Memory B cell (primary cell): ENCODE results near the gene CYTH3.

ENCODE experiments used
- ATAC-seq: fragments of 150-1000 bp; cut with Tn5 transposase; 2 replicates; pipeline ENCODE4 v1.10.0; 2021; ENCODE audit warnings: low read depth, mild to moderate bottlenecking, moderate library complexity
- DNase-seq, 2 donors: peaks; one replicate each; pipeline ENCODE4 v3.0.0; 2022; ENCODE audit warnings: low spot score in 2 of 2
- H3K27ac Mint-ChIP-seq: one replicate; pipeline ENCODE4 v1.8.0; 2022; ENCODE audit warnings: mild to moderate bottlenecking, moderate library complexity, mixed read lengths
- H3K27me3 Mint-ChIP-seq: one replicate; pipeline ENCODE4 v1.8.0; 2022; ENCODE audit warnings: mixed read lengths
- H3K36me3 Mint-ChIP-seq: one replicate; pipeline ENCODE4 v1.8.0; 2022; ENCODE audit warnings: mild to moderate bottlenecking, mixed read lengths
- H3K4me1 Mint-ChIP-seq: one replicate; pipeline ENCODE4 v1.8.0; 2022; ENCODE audit warnings: mixed read lengths
- H3K4me3 Mint-ChIP-seq: one replicate; pipeline ENCODE4 v1.8.0; 2022; ENCODE audit warnings: mild to moderate bottlenecking, moderate library complexity, mixed read lengths
- H3K9me3 Mint-ChIP-seq: one replicate; pipeline ENCODE4 v1.8.0; 2022; ENCODE audit warnings: mixed read lengths

CYTH3 gene

GRCh38 chr7:6171532-6172223 lies 100.7 kb downstream of the CYTH3 start:
- no peak overlapping the region for H3K4me3 Mint-ChIP-seq
- H3K9me3 Mint-ChIP-seq, result no peaks in the 10 kb centered on the region
- no peaks in the 10 kb centered on the region for H3K27me3 Mint-ChIP-seq
- DNase-seq (no peak), ATAC-seq (no peak)
- H3K4me1 Mint-ChIP-seq, result peaks cover 4% of the 10 kb centered on the region
- H3K36me3 Mint-ChIP-seq, result peaks cover 7% of the 10 kb centered on the region
- no peak overlapping the region for H3K27ac Mint-ChIP-seq

GRCh38 chr7:6170571-6171531 lies 101.6 kb downstream of the CYTH3 start:
- ATAC-seq (no peak), DNase-seq (no peak)
- H3K4me1 Mint-ChIP-seq, result peaks cover 5% of the 10 kb centered on the region
- H3K27ac Mint-ChIP-seq, result no peak overlapping the region
- no peaks in the 10 kb centered on the region for H3K9me3 Mint-ChIP-seq
- no peaks in the 10 kb centered on the region for H3K27me3 Mint-ChIP-seq
- H3K4me3 Mint-ChIP-seq, result no peak overlapping the region
- H3K36me3 Mint-ChIP-seq, result peaks cover 5% of the 10 kb centered on the region

DNA sequence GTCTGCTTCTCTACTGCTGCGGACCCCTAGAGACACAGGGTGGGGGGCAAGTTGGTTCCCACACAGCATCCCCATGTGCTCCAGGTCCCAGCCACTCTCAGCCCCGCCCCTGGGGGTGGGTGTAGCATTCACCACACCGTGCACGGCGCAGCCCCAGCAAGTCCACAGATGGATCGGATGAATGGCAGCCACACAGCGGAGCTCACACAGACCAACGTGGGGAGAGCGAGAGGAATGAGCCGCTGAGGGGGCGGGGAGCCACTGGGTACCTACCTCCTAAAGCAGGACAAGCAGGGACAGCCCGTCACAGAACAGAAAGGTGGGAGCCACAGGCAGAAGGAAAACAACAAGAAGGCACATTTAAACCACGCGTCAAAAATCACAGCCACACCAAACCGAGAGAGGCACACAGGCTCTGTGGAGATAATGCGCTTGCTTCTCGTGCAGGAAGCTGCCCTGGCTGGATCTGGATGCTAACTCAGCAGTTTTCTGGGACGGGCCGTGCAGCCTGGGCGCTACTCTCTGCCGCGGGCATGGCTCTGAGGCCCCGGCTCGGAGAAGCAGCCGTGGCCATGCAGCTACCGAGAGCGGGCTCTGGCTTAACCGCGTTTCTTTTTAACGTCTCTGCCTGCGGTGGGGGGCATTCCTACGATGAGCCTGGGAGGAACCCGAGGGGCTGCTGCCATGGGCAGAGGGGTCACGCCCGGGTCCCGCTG lies 102.5 kb downstream of the CYTH3 start:
- ATAC-seq (no peak), DNase-seq (no peak)
- H3K27ac Mint-ChIP-seq, result no peak overlapping the region
- H3K27me3 Mint-ChIP-seq, result no peaks in the 10 kb centered on the region
- no peaks in the 10 kb centered on the region for H3K9me3 Mint-ChIP-seq
- H3K4me1 Mint-ChIP-seq, result peaks cover 5% of the 10 kb centered on the region
- peaks cover 5% of the 10 kb centered on the region for H3K36me3 Mint-ChIP-seq
- peak overlapping the region; percentile 18 for H3K4me3 Mint-ChIP-seq

GRCh38 chr7:6168477-6168868 lies 104.0 kb downstream of the CYTH3 start:
- H3K4me3 Mint-ChIP-seq, result no peak overlapping the region
- H3K27me3 Mint-ChIP-seq, result no peaks in the 10 kb centered on the region
- no peaks in the 10 kb centered on the region for H3K9me3 Mint-ChIP-seq
- no peak for ATAC-seq
- H3K4me1 Mint-ChIP-seq, result peaks cover 5% of the 10 kb centered on the region
- H3K27ac Mint-ChIP-seq, result no peak overlapping the region
- peaks cover 5% of the 10 kb centered on the region for H3K36me3 Mint-ChIP-seq
- no peak for DNase-seq

DNA sequence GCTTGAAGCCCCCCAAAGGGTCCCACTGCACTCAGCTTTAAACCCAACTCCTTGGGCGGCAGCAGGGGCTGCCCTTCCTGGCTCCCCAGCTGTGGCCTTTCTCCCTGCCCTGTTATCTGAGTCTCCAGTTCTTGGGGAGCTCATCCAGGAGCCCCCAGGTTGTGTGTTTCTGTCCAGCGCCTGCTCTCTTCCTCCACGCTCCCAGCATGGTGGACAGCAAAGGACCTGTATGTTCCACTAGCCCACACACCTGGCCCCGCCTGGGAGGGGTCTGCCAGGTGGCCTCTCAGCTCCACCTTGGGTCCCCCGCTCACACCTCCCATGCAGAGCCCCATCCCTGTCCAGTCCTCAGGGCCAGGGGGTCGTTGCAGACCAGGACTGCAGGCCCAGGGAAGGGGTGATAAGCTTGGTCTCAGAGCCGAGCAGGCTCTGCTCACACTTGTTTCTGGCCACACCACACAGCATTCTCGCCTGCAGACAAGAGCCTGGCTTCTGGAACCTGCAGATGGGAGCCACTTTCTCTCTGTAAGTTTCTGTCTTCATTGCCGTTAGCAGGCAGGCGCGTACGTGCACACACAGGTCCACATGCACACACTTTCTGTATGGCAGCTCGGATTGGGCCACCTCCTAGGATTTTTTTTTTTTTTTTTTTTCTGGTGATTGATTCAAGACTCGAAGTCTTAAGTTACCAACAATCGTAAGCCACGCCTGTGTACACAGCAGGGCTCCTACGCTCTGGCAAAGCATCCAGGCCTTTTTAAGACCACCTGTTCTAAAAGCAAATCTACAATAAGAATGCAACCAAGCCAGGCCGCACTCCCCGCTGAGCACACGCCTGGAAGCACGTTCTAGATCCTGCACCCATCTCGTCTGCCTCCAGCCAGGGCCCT lies 104.6 kb downstream of the CYTH3 start:
- DNase-seq, result no peak
- Mint-ChIP-seq H3K36me3 (peaks cover 5% of the 10 kb centered on the region), H3K4me3 (no peak overlapping the region), H3K9me3 (no peaks in the 10 kb centered on the region), H3K27me3 (no peaks in the 10 kb centered on the region), H3K27ac (no peak overlapping the region), H3K4me1 (peaks cover 5% of the 10 kb centered on the region)
- ATAC-seq, result no peak

GRCh38 chr7:6167004-6167551 lies 105.3 kb downstream of the CYTH3 start:
- Mint-ChIP-seq H3K36me3 (peaks cover 5% of the 10 kb centered on the region), H3K9me3 (no peaks in the 10 kb centered on the region), H3K27ac (no peak overlapping the region), H3K27me3 (no peaks in the 10 kb centered on the region), H3K4me3 (no peak overlapping the region), H3K4me1 (peaks cover 5% of the 10 kb centered on the region)
- DNase-seq (no peak), ATAC-seq (no peak)

DNA sequence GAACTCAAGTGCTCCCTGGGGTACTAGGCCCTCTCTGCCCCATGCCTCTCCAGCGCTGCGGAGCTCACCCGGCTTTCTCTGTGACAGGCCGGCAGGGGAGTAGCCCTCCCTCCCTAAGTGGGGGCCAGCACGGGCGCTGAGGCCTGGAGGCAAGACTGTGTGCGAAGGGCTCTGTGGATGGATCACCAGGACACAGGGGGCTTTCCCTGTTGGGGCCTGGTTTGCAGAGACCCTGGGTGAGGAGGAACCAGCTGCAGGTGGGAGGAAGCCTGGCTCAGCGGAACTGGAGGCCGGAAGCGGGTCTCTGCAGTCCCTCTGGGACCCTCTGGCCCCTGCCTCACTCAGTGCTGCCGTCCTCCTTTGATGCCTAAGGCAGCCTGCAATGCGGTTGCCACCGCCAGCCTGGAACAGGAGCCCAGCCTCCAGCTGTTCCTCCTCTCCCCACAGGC lies 106.0 kb downstream of the CYTH3 start:
- no peak for ATAC-seq
- no peaks in the 10 kb centered on the region for H3K27me3 Mint-ChIP-seq
- peaks cover 5% of the 10 kb centered on the region for H3K4me1 Mint-ChIP-seq
- H3K4me3 Mint-ChIP-seq, result no peak overlapping the region
- no peak overlapping the region for H3K27ac Mint-ChIP-seq
- DNase-seq, result no peak
- H3K9me3 Mint-ChIP-seq, result no peaks in the 10 kb centered on the region
- peaks cover 8% of the 10 kb centered on the region for H3K36me3 Mint-ChIP-seq

DNA sequence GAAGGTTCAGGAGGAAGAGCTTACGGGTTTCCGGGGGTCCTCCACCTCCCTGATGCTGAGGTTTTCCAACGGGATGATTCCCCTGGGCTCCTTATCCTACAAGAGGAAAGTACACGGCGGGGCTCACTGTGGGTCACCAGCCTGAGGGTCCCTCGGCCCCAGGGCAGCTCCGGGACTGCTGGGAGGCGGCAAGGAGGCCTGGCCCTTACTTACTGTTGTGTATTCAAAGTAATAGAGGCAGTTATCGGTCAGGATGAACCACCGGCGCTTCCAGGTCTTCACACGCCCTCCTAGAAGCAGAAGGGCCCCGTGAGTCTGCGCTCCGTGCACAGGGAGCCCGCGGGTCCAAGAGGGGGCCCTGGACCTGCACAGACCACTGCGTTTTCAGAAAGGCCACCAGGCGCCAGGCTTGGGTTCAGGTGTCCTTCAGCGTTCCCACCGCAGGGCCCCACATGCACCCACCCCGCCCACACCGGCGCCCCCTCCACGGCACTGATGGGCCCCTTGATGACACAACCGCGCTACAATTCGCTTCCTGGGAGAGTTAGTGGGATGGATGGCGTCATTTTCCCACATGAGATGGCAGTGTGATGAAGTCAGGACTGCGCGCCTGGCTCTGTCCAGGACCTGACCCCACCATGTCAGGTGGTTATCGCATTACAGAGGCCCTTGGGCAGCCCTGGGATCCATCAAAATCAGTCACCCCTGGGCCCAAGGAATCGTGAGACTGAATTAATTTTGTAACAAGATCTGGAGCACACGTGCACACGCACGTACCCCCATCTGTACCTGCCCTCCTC lies 106.7 kb downstream of the CYTH3 start:
- no peak for ATAC-seq
- no peak overlapping the region for H3K4me3 Mint-ChIP-seq
- H3K4me1 Mint-ChIP-seq, result peaks cover 5% of the 10 kb centered on the region
- no peaks in the 10 kb centered on the region for H3K9me3 Mint-ChIP-seq
- H3K36me3 Mint-ChIP-seq, result peaks cover 9% of the 10 kb centered on the region
- H3K27ac Mint-ChIP-seq, result no peak overlapping the region
- H3K27me3 Mint-ChIP-seq, result no peaks in the 10 kb centered on the region
- no peak for DNase-seq

GRCh38 chr7:6165075-6165474 lies 107.3 kb downstream of the CYTH3 start:
- Mint-ChIP-seq H3K4me3 (no peak overlapping the region), H3K4me1 (peaks cover 5% of the 10 kb centered on the region), H3K36me3 (peaks cover 9% of the 10 kb centered on the region), H3K27me3 (no peaks in the 10 kb centered on the region), H3K27ac (no peak overlapping the region), H3K9me3 (no peaks in the 10 kb centered on the region)
- no peak for ATAC-seq
- DNase-seq, result no peak

DNA sequence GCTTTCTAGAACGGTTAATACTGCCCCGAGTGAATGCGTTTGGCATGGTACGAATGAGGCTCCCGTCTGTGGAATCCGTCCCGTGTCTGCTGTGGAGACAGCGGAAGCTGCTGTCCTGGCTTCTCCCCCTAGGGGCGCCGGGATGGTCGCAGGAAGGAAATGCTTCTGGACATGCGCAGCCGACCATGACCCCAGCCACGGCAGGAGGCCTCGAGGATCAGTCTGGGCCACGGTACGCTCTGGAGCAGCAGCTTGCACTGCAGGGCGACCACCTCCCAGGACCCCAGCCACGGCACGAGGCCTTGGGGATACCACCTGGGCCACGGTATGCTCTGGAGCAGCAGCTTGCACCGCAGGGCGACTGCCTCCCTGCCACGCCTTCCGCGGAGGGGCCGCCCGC lies 107.9 kb downstream of the CYTH3 start:
- no peak overlapping the region for H3K27ac Mint-ChIP-seq
- no peaks in the 10 kb centered on the region for H3K9me3 Mint-ChIP-seq
- peaks cover 5% of the 10 kb centered on the region for H3K4me1 Mint-ChIP-seq
- DNase-seq (no peak), ATAC-seq (no peak)
- no peaks in the 10 kb centered on the region for H3K27me3 Mint-ChIP-seq
- H3K36me3 Mint-ChIP-seq, result peaks cover 5% of the 10 kb centered on the region
- H3K4me3 Mint-ChIP-seq, result no peak overlapping the region

DNA sequence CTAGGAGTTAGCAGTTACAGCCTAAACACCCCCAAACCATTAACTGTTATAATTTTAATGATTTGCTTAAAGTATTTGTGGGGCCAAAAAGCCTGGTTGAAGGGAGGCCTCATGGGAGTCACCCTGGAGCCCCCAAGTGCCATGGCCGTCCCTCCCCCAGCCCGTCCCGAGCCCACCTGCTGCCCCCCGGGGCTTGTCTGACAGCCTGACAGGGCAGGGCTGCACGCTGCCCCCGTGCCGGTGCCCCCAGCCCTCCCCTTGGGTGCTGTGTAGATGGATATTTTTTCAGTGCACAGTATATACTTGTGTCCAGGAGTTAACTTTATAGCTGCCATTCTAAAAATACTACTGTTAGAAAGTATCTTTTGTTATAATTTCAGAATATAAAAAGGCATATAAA lies 108.4 kb downstream of the CYTH3 start:
- Mint-ChIP-seq H3K27ac (no peak overlapping the region), H3K27me3 (no peaks in the 10 kb centered on the region), H3K4me3 (no peak overlapping the region), H3K36me3 (peaks cover 5% of the 10 kb centered on the region), H3K9me3 (no peaks in the 10 kb centered on the region), H3K4me1 (peaks cover 5% of the 10 kb centered on the region)
- no peak for DNase-seq
- no peak for ATAC-seq

DNA sequence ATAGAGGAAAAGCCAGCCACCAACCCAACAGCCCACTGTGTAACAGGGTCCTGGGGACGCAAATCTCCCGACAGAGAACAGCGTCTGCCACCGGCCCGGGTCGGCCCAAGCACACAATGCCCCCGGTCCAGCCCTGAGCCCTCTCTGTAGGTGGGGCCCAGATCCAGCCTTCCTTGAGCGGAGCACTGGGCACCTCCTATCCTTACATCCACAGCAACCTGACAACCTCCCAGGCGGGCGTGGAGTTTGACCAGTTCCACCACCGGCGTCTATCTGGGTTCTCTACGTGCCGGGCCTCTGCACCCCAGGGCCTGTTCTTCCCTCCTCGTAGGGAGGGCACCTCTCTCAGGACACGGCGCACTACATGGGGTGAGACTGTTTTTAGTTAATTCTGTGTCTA lies 109.0 kb downstream of the CYTH3 start:
- ATAC-seq (no peak), DNase-seq (no peak)
- Mint-ChIP-seq H3K36me3 (peaks cover 5% of the 10 kb centered on the region), H3K27me3 (no peaks in the 10 kb centered on the region), H3K4me1 (peaks cover 5% of the 10 kb centered on the region), H3K4me3 (no peak overlapping the region), H3K9me3 (no peaks in the 10 kb centered on the region), H3K27ac (no peak overlapping the region)
